HEK293 (cell line): ENCODE data around the gene CRTAP.

Experiments
- CTCF ChIA-PET: fragments of 350-600 bp; formaldehyde crosslinking; extraction: SDS; loops from one replicate; lab custom pipeline; 2021; ENCODE audit warnings: antibody characterized with exemption; lab: Yijun Ruan, JAX
- POLR2A ChIA-PET: fragments of 300-600 bp; formaldehyde crosslinking; extraction: SDS; loops from one replicate; lab custom pipeline; 2020; ENCODE audit warnings: antibody characterized with exemption, inconsistent platforms; lab: Yijun Ruan, JAX
- H3K27ac ChIP-seq: fragments of 200-500 bp; sonication (Bioruptor generic); 2 replicates; pipeline ENCODE4 v1.5.1; 2014; ENCODE audit warnings: low read depth, low read length, control low read depth, inconsistent platforms; ENCODE audit errors: extremely low read depth
- H3K36me3 ChIP-seq, 2 experiments: fragments of 200-500 bp in 1 of 2; sonication (Bioruptor generic) in 1 of 2; 1 replicate in 1 of 2; 2 replicates in 1 of 2; pipeline ENCODE4 v1.5.1; 2014 to 2017; ENCODE audit warnings: inconsistent platforms in 2 of 2, low read length in 2 of 2; ENCODE audit not compliant: control insufficient read depth in 2 of 2, insufficient read depth in 1 of 2
- H3K4me1 ChIP-seq: fragments of 200-500 bp; sonication (Bioruptor generic); 2 replicates; pipeline ENCODE4 v1.5.1; 2014; ENCODE audit warnings: mild to moderate bottlenecking, low read length, inconsistent platforms; ENCODE audit not compliant: control insufficient read depth, insufficient read depth
- H3K4me3 ChIP-seq: 2 replicates; pipeline ENCODE4 v1.5.1; 2011; ENCODE audit warnings: low read depth, mild to moderate bottlenecking, control low read depth, low read length, moderate library complexity
- H3K9me3 ChIP-seq: fragments of 200-500 bp; sonication (Bioruptor generic); 2 replicates; pipeline ENCODE4 v1.5.1; 2014; ENCODE audit warnings: low read depth, low read length, inconsistent platforms; ENCODE audit not compliant: control insufficient read depth, insufficient read depth
- EGR2 ChIP-seq: fragments of 450-650 bp; formaldehyde crosslinking; IDR thresholded peaks from 2 replicates; pipeline ENCODE4 v1.5.1; 2016; ENCODE audit warnings: low read depth, missing biosample characterization, missing genetic modification characterization
- GLI2 ChIP-seq: fragments of 450-650 bp; formaldehyde crosslinking; IDR thresholded peaks from 2 replicates; pipeline ENCODE4; 2017; ENCODE audit warnings: missing biosample characterization, missing genetic modification characterization, low read depth, borderline replicate concordance
- GLIS1 ChIP-seq: fragments of 450-650 bp; formaldehyde crosslinking; IDR thresholded peaks from 2 replicates; pipeline ENCODE4 v1.5.1; 2016; ENCODE audit warnings: missing biosample characterization, missing genetic modification characterization
- KLF10 ChIP-seq: fragments of 450-650 bp; IDR thresholded peaks from 2 replicates; pipeline ENCODE4 v1.5.1; 2018; ENCODE audit warnings: missing biosample characterization, mild to moderate bottlenecking, missing genetic modification characterization
- ZNF146 ChIP-seq: fragments of 450-650 bp; formaldehyde crosslinking; IDR thresholded peaks from 2 replicates; pipeline ENCODE4 v1.5.1; 2016; ENCODE audit warnings: missing biosample characterization, missing genetic modification characterization
- ZNF335 ChIP-seq: fragments of 450-650 bp; formaldehyde crosslinking; conservative IDR thresholded peaks from 2 replicates; pipeline ENCODE4 v1.5.1; 2016; ENCODE audit warnings: missing biosample characterization, missing genetic modification characterization
- ZNF514 ChIP-seq: fragments of 450-650 bp; formaldehyde crosslinking; IDR thresholded peaks from 2 replicates; pipeline ENCODE4 v1.5.1; 2016; ENCODE audit warnings: missing biosample characterization, missing genetic modification characterization
- ZNF521 ChIP-seq: fragments of 450-650 bp; formaldehyde crosslinking; IDR thresholded peaks from 2 replicates; pipeline ENCODE4 v1.5.1; 2017; ENCODE audit warnings: missing biosample characterization, mild to moderate bottlenecking, missing genetic modification characterization
- ZNF555 ChIP-seq: fragments of 450-650 bp; formaldehyde crosslinking; conservative IDR thresholded peaks from 2 replicates; pipeline ENCODE4 v1.5.1; 2017; ENCODE audit warnings: missing biosample characterization, mild to moderate bottlenecking, missing genetic modification characterization, inconsistent platforms
- ZNF561 ChIP-seq: fragments of 450-650 bp; IDR thresholded peaks from 2 replicates; pipeline ENCODE4 v1.5.1; 2018; ENCODE audit warnings: missing biosample characterization, missing genetic modification characterization, borderline replicate concordance
- ZNF571 ChIP-seq: fragments of 450-650 bp; formaldehyde crosslinking; IDR thresholded peaks from 2 replicates; pipeline ENCODE4 v1.5.0; 2017; ENCODE audit warnings: missing biosample characterization, missing genetic modification characterization
- ZNF654 ChIP-seq: fragments of 450-650 bp; formaldehyde crosslinking; IDR thresholded peaks from 2 replicates; pipeline ENCODE4 v1.5.1; 2016; ENCODE audit warnings: low read depth, missing biosample characterization, missing genetic modification characterization
- ZNF670 ChIP-seq: fragments of 450-650 bp; formaldehyde crosslinking; IDR thresholded peaks from 2 replicates; pipeline ENCODE4 v1.5.1; 2016; ENCODE audit warnings: missing biosample characterization, missing genetic modification characterization, low read depth
- ZNF707 ChIP-seq: fragments of 450-650 bp; formaldehyde crosslinking; IDR thresholded peaks from 2 replicates; pipeline ENCODE4 v1.5.1; 2016; ENCODE audit warnings: missing biosample characterization, missing genetic modification characterization
- ZNF830 ChIP-seq: fragments of 450-650 bp; IDR thresholded peaks from 2 replicates; pipeline ENCODE4 v1.5.0; 2018; ENCODE audit warnings: missing biosample characterization, missing genetic modification characterization, low read depth, mild to moderate bottlenecking, moderate library complexity
- ZNF837 ChIP-seq: fragments of 450-650 bp; formaldehyde crosslinking; IDR thresholded peaks from 2 replicates; pipeline ENCODE4 v1.5.1; 2016; ENCODE audit warnings: missing biosample characterization, missing genetic modification characterization
- ZSCAN23 ChIP-seq: fragments of 450-650 bp; formaldehyde crosslinking; IDR thresholded peaks from 2 replicates; pipeline ENCODE4 v1.5.1; 2016; ENCODE audit warnings: missing biosample characterization, missing genetic modification characterization
- TF ChIP-seq, protein P1 (sequence below): fragments of 450-650 bp; formaldehyde crosslinking; IDR thresholded peaks from 2 replicates; pipeline ENCODE4 v1.5.1; 2017; ENCODE audit warnings: missing biosample characterization, missing genetic modification characterization
- TF ChIP-seq, protein P2 (sequence below): sonication (generic); formaldehyde crosslinking; IDR thresholded peaks from 2 replicates; pipeline ENCODE4 v1.8.1; 2022; ENCODE audit warnings: mild to moderate bottlenecking, moderate library complexity, missing genetic modification reagents
- TF ChIP-seq, protein P3 (sequence below): fragments of 450-650 bp; formaldehyde crosslinking; IDR thresholded peaks from 2 replicates; pipeline ENCODE4 v1.5.1; 2017; ENCODE audit warnings: missing biosample characterization, missing genetic modification characterization
- TF ChIP-seq, protein P4 (sequence below): IDR thresholded peaks from 2 replicates; pipeline ENCODE4 v1.6.1; 2011; ENCODE audit warnings: mild to moderate bottlenecking, low read depth, low read length, borderline replicate concordance

Gene CRTAP

DNA sequence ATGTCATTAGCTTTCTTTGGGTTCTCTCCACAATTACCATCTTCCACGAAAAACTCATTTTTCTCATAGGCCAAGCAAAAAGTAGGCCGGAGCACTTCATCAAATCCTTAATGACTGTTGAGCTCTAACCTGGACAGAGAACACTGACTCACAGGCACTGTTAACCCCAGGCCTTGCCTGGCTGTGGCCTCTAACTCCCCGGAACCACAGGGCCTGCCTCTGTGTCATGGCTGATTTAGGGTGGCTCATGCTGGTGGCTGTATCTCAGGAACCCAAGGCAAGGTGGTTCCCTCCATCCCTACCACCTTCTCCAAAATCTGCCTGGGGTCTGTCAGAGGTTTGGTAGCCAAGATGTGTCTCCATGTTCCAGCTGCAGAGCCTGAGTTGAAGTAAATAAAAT lies 3.6 kb downstream of the CRTAP start:
- peaks cover 0 to 22% of the 10 kb centered on the region in 2 experiments; a peak in 2 of 3 replicates for H3K36me3 ChIP-seq
- H3K4me3 ChIP-seq, result no peak overlapping the region
- no peak overlapping the region for H3K27ac ChIP-seq
- H3K9me3 ChIP-seq, result no peaks in the 10 kb centered on the region
- POLR2A ChIA-PET, result no interaction called here
- CTCF ChIA-PET, result interaction anchor here (1.1 to 1.5 kb wide), 2 partner anchors 14 to 43 kb away, joined by 3 to 4 read pairs; no protein-coding TSS in a partner anchor
- TF ChIP-seq ZNF335 (no peak), GLI2 (tag by site-specific recombination) (no peak), ZNF837 (tag by site-specific recombination) (no peak), ZNF555 (tag by site-specific recombination) (no peak), ZNF514 (no peak), ZNF521 (tag by site-specific recombination) (no peak), ZNF670 (tag by site-specific recombination) (no peak), ZNF830 (tag by site-specific recombination) (no peak), ZSCAN23 (tag by site-specific recombination) (no peak), ZNF561 (tag by site-specific recombination) (no peak), ZNF654 (tag by site-specific recombination) (no peak), ZNF571 (no peak)
- TF ChIP-seq, protein P1, sequence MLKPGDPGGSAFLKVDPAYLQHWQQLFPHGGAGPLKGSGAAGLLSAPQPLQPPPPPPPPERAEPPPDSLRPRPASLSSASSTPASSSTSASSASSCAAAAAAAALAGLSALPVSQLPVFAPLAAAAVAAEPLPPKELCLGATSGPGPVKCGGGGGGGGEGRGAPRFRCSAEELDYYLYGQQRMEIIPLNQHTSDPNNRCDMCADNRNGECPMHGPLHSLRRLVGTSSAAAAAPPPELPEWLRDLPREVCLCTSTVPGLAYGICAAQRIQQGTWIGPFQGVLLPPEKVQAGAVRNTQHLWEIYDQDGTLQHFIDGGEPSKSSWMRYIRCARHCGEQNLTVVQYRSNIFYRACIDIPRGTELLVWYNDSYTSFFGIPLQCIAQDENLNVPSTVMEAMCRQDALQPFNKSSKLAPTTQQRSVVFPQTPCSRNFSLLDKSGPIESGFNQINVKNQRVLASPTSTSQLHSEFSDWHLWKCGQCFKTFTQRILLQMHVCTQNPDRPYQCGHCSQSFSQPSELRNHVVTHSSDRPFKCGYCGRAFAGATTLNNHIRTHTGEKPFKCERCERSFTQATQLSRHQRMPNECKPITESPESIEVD, result no peak
- TF ChIP-seq, protein P2, sequence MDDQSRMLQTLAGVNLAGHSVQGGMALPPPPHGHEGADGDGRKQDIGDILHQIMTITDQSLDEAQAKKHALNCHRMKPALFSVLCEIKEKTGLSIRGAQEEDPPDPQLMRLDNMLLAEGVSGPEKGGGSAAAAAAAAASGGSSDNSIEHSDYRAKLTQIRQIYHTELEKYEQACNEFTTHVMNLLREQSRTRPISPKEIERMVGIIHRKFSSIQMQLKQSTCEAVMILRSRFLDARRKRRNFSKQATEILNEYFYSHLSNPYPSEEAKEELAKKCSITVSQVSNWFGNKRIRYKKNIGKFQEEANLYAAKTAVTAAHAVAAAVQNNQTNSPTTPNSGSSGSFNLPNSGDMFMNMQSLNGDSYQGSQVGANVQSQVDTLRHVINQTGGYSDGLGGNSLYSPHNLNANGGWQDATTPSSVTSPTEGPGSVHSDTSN (CRISPR knock-in tag), result no peak
- H3K4me1 ChIP-seq, result no peaks in the 10 kb centered on the region

DNA sequence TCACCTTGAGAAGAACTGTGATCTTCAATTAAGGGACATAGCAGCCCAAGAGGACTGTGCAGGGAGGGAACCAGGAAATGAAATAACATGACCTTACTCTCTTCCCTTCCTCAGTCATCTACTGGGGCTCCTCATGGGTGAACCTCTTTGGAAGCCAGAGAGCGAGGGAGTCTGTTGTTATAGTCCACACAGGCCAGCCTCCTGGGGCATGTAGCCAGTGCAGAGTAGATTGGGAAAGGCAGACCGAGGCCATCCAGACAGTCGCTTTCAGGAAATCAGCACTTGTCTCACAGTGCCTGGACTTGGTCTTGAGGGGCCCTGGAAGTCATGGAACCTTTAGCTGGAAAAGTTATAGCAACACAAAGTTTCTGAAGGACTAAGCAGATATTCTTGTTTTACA lies 6.1 kb downstream of the CRTAP start:
- ChIA-PET POLR2A (no interaction called here), CTCF (no interaction called here)
- H3K36me3 ChIP-seq, result peaks cover 0 to 40% of the 10 kb centered on the region in 2 experiments; a peak in 2 of 3 replicates
- no peaks in the 10 kb centered on the region for H3K4me1 ChIP-seq
- H3K4me3 ChIP-seq, result no peak overlapping the region
- H3K27ac ChIP-seq, result no peak overlapping the region
- H3K9me3 ChIP-seq, result no peaks in the 10 kb centered on the region
- no peak for TF ChIP-seq ZNF670 (tag by site-specific recombination)
- TF ChIP-seq ZNF707 (tag by site-specific recombination), result no peak
- TF ChIP-seq EGR2 (tag by site-specific recombination), result no peak
- TF ChIP-seq ZNF146 (tag by site-specific recombination), result no peak
- TF ChIP-seq GLIS1 (tag by site-specific recombination), result no peak
- TF ChIP-seq ZNF555 (tag by site-specific recombination), result no peak
- no peak for TF ChIP-seq KLF10 (tag by site-specific recombination)
- TF ChIP-seq, protein P3, sequence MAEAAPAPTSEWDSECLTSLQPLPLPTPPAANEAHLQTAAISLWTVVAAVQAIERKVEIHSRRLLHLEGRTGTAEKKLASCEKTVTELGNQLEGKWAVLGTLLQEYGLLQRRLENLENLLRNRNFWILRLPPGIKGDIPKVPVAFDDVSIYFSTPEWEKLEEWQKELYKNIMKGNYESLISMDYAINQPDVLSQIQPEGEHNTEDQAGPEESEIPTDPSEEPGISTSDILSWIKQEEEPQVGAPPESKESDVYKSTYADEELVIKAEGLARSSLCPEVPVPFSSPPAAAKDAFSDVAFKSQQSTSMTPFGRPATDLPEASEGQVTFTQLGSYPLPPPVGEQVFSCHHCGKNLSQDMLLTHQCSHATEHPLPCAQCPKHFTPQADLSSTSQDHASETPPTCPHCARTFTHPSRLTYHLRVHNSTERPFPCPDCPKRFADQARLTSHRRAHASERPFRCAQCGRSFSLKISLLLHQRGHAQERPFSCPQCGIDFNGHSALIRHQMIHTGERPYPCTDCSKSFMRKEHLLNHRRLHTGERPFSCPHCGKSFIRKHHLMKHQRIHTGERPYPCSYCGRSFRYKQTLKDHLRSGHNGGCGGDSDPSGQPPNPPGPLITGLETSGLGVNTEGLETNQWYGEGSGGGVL (tag by site-specific recombination), result no peak
- TF ChIP-seq, protein P4, sequence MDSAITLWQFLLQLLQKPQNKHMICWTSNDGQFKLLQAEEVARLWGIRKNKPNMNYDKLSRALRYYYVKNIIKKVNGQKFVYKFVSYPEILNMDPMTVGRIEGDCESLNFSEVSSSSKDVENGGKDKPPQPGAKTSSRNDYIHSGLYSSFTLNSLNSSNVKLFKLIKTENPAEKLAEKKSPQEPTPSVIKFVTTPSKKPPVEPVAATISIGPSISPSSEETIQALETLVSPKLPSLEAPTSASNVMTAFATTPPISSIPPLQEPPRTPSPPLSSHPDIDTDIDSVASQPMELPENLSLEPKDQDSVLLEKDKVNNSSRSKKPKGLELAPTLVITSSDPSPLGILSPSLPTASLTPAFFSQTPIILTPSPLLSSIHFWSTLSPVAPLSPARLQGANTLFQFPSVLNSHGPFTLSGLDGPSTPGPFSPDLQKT, result no peak
